ENCODE data around the gene GPR35.

Gene GPR35

GRCh38 chr2:240626531-240627300 is 1.4 kb downstream of the GPR35 start:
- DNase-seq = no peak

- DNase-seq = no peak
These were observed 2.6 kb downstream of the GPR35 start for GRCh38 chr2:240627736-240628506.

- DNase-seq = no peak
These were observed 3.2 kb downstream of the GPR35 start for GRCh38 chr2:240628507-240628807.

- DNase-seq = no peak
These were observed 3.7 kb downstream of the GPR35 start for GRCh38 chr2:240628808-240629618.

- no peak for DNase-seq
These were observed 4.3 kb downstream of the GPR35 start for GRCh38 chr2:240629619-240629967.

- DNase-seq = no peak
These were observed 4.9 kb downstream of the GPR35 start for GRCh38 chr2:240629968-240630770.

GRCh38 chr2:240630771-240631547 is 5.7 kb downstream of the GPR35 start:
- DNase-seq = no peak

GRCh38 chr2:240631548-240632305 is 6.4 kb downstream of the GPR35 start:
- no peak for DNase-seq

GRCh38 chr2:240632306-240632721 is 7.0 kb downstream of the GPR35 start:
- no peak for DNase-seq

- DNase-seq = no peak
These were observed 10.1 kb downstream of the GPR35 start for GRCh38 chr2:240635121-240635997.

- no peak for DNase-seq
These were observed 10.8 kb downstream of the GPR35 start for GRCh38 chr2:240635998-240636547.

- no peak for DNase-seq
These were observed 11.4 kb downstream of the GPR35 start for GRCh38 chr2:240636563-240637115.

- DNase-seq = no peak
These were observed 12.0 kb downstream of the GPR35 start for GRCh38 chr2:240637116-240637900.

GRCh38 chr2:240637901-240638345 is 12.6 kb downstream of the GPR35 start:
- DNase-seq = no peak

- no peak for DNase-seq
These were observed 13.4 kb downstream of the GPR35 start for GRCh38 chr2:240638512-240639160.

GRCh38 chr2:240639566-240639965 is 14.3 kb downstream of the GPR35 start:
- DNase-seq = no peak

- DNase-seq = no peak
These were observed 15.7 kb downstream of the GPR35 start for GRCh38 chr2:240640939-240641338.

Data from NCI-H2081 (cell line).